ENCODE results near the gene OR10C1.
"Not testable (repeated sequence)": the region's sequence is repeated elsewhere in the genome, so short reads cannot be mapped to it uniquely, and the experiment has no call there.

Gene OR10C1, protein sequence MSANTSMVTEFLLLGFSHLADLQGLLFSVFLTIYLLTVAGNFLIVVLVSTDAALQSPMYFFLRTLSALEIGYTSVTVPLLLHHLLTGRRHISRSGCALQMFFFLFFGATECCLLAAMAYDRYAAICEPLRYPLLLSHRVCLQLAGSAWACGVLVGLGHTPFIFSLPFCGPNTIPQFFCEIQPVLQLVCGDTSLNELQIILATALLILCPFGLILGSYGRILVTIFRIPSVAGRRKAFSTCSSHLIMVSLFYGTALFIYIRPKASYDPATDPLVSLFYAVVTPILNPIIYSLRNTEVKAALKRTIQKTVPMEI

GRCh38 chr6:29439006-29439405, at the start of gene OR10C1:
Gene OR10C1, plus strand, starts transcription at chr6:29439306. Its CDS starts 710 bp downstream, at chr6:29440016.
- Histone ChIP-seq H3K4me3 (ENCODE audit: low read depth, low read length) (no peak within 1 kb of the TSS), H3K27ac (ENCODE audit: low read depth, low read length) (no peak within 1 kb of the TSS), H2AFZ (ENCODE audit: low read length, unreplicated experiment) (no peak within 1 kb of the TSS), H3K27me3 (ENCODE audit: insufficient read depth, low read length) (no peaks in the 10 kb centered on the region), H3K4me1 (ENCODE audit: control insufficient read depth, insufficient read depth, low read length, unreplicated experiment) (no peaks in the 10 kb centered on the region), H3K79me2 (ENCODE audit: control insufficient read depth, insufficient read depth, low read length, unreplicated experiment) (no peaks in the 10 kb centered on the region), H3K36me3 (ENCODE audit: insufficient read depth, low read length) (no peaks in the 10 kb centered on the region)

GRCh38 chr6:29395331-29395730, 43.8 kb upstream of the OR10C1 start, which contains the start of gene OR12D2:
Gene OR12D2, plus strand, starts transcription at chr6:29395631. Its CDS starts 1,069 bp downstream, at chr6:29396700.
- no peaks in the 10 kb centered on the region for H3K4me1 ChIP-seq (ENCODE audit: control insufficient read depth, insufficient read depth, low read length, unreplicated experiment)
- no peak within 1 kb of the TSS for H2AFZ ChIP-seq (ENCODE audit: low read length, unreplicated experiment)
- no peaks in the 10 kb centered on the region for H3K27me3 ChIP-seq (ENCODE audit: insufficient read depth, low read length)
- no peaks in the 10 kb centered on the region for H3K79me2 ChIP-seq (ENCODE audit: control insufficient read depth, insufficient read depth, low read length, unreplicated experiment)
- H3K27ac ChIP-seq (ENCODE audit: low read depth, low read length), result no peak within 1 kb of the TSS
- no peak within 1 kb of the TSS for H3K4me3 ChIP-seq (ENCODE audit: low read depth, low read length)
- no peaks in the 10 kb centered on the region for H3K36me3 ChIP-seq (ENCODE audit: insufficient read depth, low read length)

DNA sequence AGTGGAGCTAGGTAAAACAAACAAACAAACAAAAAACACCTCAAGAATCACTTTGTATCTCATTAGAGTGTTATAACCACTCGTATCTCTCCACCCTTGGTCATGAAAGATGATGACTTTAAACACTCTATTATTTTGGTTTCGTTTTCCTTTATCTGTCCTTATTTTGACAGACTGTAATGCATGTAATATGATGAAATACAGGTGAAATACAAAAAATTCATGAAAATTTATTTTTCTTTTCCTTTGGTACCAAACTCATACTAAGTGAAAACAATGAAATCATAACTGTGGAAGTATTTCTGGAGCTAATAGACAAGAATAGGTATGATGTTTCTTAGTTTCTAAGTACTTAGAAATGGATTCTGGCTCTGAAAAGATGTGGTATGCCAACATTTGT, 39.6 kb upstream of the OR10C1 start:
- Histone ChIP-seq H3K36me3 (ENCODE audit: insufficient read depth, low read length) (no peaks in the 10 kb centered on the region), H2AFZ (ENCODE audit: low read length, unreplicated experiment) (no peak overlapping the region), H3K79me2 (ENCODE audit: control insufficient read depth, insufficient read depth, low read length, unreplicated experiment) (no peaks in the 10 kb centered on the region), H3K27me3 (ENCODE audit: insufficient read depth, low read length) (no peaks in the 10 kb centered on the region), H3K27ac (ENCODE audit: low read depth, low read length) (no peak overlapping the region), H3K4me1 (ENCODE audit: control insufficient read depth, insufficient read depth, low read length, unreplicated experiment) (no peaks in the 10 kb centered on the region), H3K4me3 (ENCODE audit: low read depth, low read length) (no peak overlapping the region)

- Histone ChIP-seq H2AFZ (ENCODE audit: low read length, unreplicated experiment) (no peak overlapping the region), H3K27ac (ENCODE audit: low read depth, low read length) (no peak overlapping the region), H3K36me3 (ENCODE audit: insufficient read depth, low read length) (no peaks in the 10 kb centered on the region), H3K79me2 (ENCODE audit: control insufficient read depth, insufficient read depth, low read length, unreplicated experiment) (no peaks in the 10 kb centered on the region), H3K4me1 (ENCODE audit: control insufficient read depth, insufficient read depth, low read length, unreplicated experiment) (no peaks in the 10 kb centered on the region), H3K27me3 (ENCODE audit: insufficient read depth, low read length) (no peaks in the 10 kb centered on the region), H3K4me3 (ENCODE audit: low read depth, low read length) (no peak overlapping the region)
Measured at GRCh38 chr6:29403801-29404200, 35.3 kb upstream of the OR10C1 start.

- H3K79me2 ChIP-seq (ENCODE audit: control insufficient read depth, insufficient read depth, low read length, unreplicated experiment), result no peaks in the 10 kb centered on the region
- no peak within 1 kb of the TSS for H2AFZ ChIP-seq (ENCODE audit: low read length, unreplicated experiment)
- no peak within 1 kb of the TSS for H3K4me3 ChIP-seq (ENCODE audit: low read depth, low read length)
- H3K27me3 ChIP-seq (ENCODE audit: insufficient read depth, low read length), result no peaks in the 10 kb centered on the region
- no peaks in the 10 kb centered on the region for H3K36me3 ChIP-seq (ENCODE audit: insufficient read depth, low read length)
- H3K4me1 ChIP-seq (ENCODE audit: control insufficient read depth, insufficient read depth, low read length, unreplicated experiment), result no peaks in the 10 kb centered on the region
- no peak within 1 kb of the TSS for H3K27ac ChIP-seq (ENCODE audit: low read depth, low read length)
Measured at GRCh38 chr6:29414588-29414987, 24.5 kb upstream of the OR10C1 start, which contains the start of gene OR12D1. Gene OR12D1, plus strand, starts transcription at chr6:29414928.

DNA sequence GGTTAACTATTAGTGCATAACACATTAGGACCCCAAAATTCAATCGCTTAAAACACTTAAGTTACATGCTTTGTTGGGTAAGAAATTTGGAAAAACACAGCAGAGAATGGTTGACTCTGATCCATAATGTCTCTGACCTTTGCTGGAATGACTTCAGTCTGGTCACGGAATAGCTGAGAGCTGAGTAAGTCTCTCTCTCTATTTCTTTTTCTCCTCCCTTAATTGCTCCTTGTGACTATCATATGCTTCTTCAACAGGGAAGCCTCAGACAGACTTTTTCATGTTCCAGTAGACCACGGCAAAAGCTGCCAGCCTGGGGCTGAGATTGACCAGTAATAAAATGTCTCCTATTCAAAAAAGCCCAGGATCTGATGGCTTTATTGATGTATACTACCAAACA, 19.6 kb upstream of the OR10C1 start:
- no peaks in the 10 kb centered on the region for H3K4me1 ChIP-seq (ENCODE audit: control insufficient read depth, insufficient read depth, low read length, unreplicated experiment)
- no peak overlapping the region for H3K4me3 ChIP-seq (ENCODE audit: low read depth, low read length)
- no peak overlapping the region for H3K27ac ChIP-seq (ENCODE audit: low read depth, low read length)
- no peaks in the 10 kb centered on the region for H3K27me3 ChIP-seq (ENCODE audit: insufficient read depth, low read length)
- no peaks in the 10 kb centered on the region for H3K36me3 ChIP-seq (ENCODE audit: insufficient read depth, low read length)
- H3K79me2 ChIP-seq (ENCODE audit: control insufficient read depth, insufficient read depth, low read length, unreplicated experiment), result no peaks in the 10 kb centered on the region
- no peak overlapping the region for H2AFZ ChIP-seq (ENCODE audit: low read length, unreplicated experiment)

GRCh38 chr6:29424168-29424567, 14.9 kb upstream of the OR10C1 start:
- no peak overlapping the region for H3K4me3 ChIP-seq (ENCODE audit: low read depth, low read length)
- H3K4me1 ChIP-seq (ENCODE audit: control insufficient read depth, insufficient read depth, low read length, unreplicated experiment), result no peaks in the 10 kb centered on the region
- no peaks in the 10 kb centered on the region for H3K79me2 ChIP-seq (ENCODE audit: control insufficient read depth, insufficient read depth, low read length, unreplicated experiment)
- H3K27me3 ChIP-seq (ENCODE audit: insufficient read depth, low read length), result no peaks in the 10 kb centered on the region
- no peak overlapping the region for H2AFZ ChIP-seq (ENCODE audit: low read length, unreplicated experiment)
- no peaks in the 10 kb centered on the region for H3K36me3 ChIP-seq (ENCODE audit: insufficient read depth, low read length)
- H3K27ac ChIP-seq (ENCODE audit: low read depth, low read length), result no peak overlapping the region

- no peaks in the 10 kb centered on the region for H3K79me2 ChIP-seq (ENCODE audit: control insufficient read depth, insufficient read depth, low read length, unreplicated experiment)
Measured at GRCh38 chr6:29424575-29424974, 14.5 kb upstream of the OR10C1 start.

DNA sequence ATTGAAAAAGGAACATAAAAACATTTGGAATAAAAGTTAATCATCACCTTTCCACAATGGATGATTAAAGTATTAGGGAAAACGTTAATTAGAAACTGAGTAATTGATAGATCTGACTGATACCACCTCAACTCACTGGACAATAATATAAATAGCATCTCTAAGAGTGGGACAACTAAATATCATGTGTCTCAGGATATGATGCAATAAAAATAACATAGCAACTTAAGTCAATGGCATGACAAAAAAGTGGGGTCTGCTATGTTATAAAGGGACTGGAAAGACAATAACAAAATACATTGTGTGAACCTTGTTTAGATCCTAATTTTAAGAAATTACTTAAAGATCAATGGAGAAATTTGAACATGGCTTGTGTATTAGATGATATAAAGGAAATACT, 14.0 kb upstream of the OR10C1 start:
- H3K27me3 ChIP-seq (ENCODE audit: insufficient read depth, low read length), result no peaks in the 10 kb centered on the region
- H3K27ac ChIP-seq (ENCODE audit: low read depth, low read length), result no peak overlapping the region
- no peaks in the 10 kb centered on the region for H3K4me1 ChIP-seq (ENCODE audit: control insufficient read depth, insufficient read depth, low read length, unreplicated experiment)
- H3K79me2 ChIP-seq (ENCODE audit: control insufficient read depth, insufficient read depth, low read length, unreplicated experiment), result no peaks in the 10 kb centered on the region
- no peak overlapping the region for H2AFZ ChIP-seq (ENCODE audit: low read length, unreplicated experiment)
- no peaks in the 10 kb centered on the region for H3K36me3 ChIP-seq (ENCODE audit: insufficient read depth, low read length)
- no peak overlapping the region for H3K4me3 ChIP-seq (ENCODE audit: low read depth, low read length)

More at GRCh38 chr6:29424575-29424974, 14.5 kb upstream of the OR10C1 start:
- H2AFZ ChIP-seq (ENCODE audit: low read length, unreplicated experiment), result no peak overlapping the region
- H3K36me3 ChIP-seq (ENCODE audit: insufficient read depth, low read length), result no peaks in the 10 kb centered on the region
- H3K27ac ChIP-seq (ENCODE audit: low read depth, low read length), result no peak overlapping the region
- no peaks in the 10 kb centered on the region for H3K27me3 ChIP-seq (ENCODE audit: insufficient read depth, low read length)
- H3K4me3 ChIP-seq (ENCODE audit: low read depth, low read length), result no peak overlapping the region
- no peaks in the 10 kb centered on the region for H3K4me1 ChIP-seq (ENCODE audit: control insufficient read depth, insufficient read depth, low read length, unreplicated experiment)

- no peaks in the 10 kb centered on the region for H3K27me3 ChIP-seq (ENCODE audit: insufficient read depth, low read length)
- no peak overlapping the region for H2AFZ ChIP-seq (ENCODE audit: low read length, unreplicated experiment)
- H3K27ac ChIP-seq (ENCODE audit: low read depth, low read length), result no peak overlapping the region
- no peaks in the 10 kb centered on the region for H3K79me2 ChIP-seq (ENCODE audit: control insufficient read depth, insufficient read depth, low read length, unreplicated experiment)
- H3K4me1 ChIP-seq (ENCODE audit: control insufficient read depth, insufficient read depth, low read length, unreplicated experiment), result no peaks in the 10 kb centered on the region
- H3K4me3 ChIP-seq (ENCODE audit: low read depth, low read length), result no peak overlapping the region
- H3K36me3 ChIP-seq (ENCODE audit: insufficient read depth, low read length), result no peaks in the 10 kb centered on the region
Measured at GRCh38 chr6:29426654-29427053, 12.5 kb upstream of the OR10C1 start.

- not testable (repeated sequence) for H3K36me3 ChIP-seq (ENCODE audit: insufficient read depth, low read length); H3K27me3 ChIP-seq (ENCODE audit: insufficient read depth, low read length); H3K27ac ChIP-seq (ENCODE audit: low read depth, low read length); H2AFZ ChIP-seq (ENCODE audit: low read length, unreplicated experiment); H3K4me3 ChIP-seq (ENCODE audit: low read depth, low read length); H3K4me1 ChIP-seq (ENCODE audit: control insufficient read depth, insufficient read depth, low read length, unreplicated experiment); H3K79me2 ChIP-seq (ENCODE audit: control insufficient read depth, insufficient read depth, low read length, unreplicated experiment)
Measured at GRCh38 chr6:29436730-29437129, 2.4 kb upstream of the OR10C1 start.

Measured in ACC112 (cell line).